ENCODE measurements around the gene DUT.

The DUT gene

DNA sequence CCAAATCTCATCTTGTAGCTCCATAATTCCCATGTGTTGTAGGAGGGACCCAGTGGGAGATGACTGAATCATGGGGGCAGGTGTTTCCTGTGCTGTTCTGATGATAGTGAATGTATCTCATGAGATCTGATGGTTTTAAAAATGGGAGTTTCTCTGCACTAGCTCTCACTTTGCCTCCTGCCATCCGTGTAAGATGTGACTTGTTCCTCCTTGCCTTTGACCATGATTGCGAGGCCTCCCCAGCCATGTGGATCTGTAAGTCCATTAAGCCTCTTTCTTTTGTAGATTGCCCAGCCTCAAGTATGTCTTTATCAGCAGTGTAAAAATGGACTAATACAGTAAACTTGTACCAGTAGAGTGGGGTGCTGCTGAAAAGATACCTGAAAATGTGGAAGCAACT, 44.5 kb downstream of the DUT start:
- TF ChIP-seq, protein P1, sequence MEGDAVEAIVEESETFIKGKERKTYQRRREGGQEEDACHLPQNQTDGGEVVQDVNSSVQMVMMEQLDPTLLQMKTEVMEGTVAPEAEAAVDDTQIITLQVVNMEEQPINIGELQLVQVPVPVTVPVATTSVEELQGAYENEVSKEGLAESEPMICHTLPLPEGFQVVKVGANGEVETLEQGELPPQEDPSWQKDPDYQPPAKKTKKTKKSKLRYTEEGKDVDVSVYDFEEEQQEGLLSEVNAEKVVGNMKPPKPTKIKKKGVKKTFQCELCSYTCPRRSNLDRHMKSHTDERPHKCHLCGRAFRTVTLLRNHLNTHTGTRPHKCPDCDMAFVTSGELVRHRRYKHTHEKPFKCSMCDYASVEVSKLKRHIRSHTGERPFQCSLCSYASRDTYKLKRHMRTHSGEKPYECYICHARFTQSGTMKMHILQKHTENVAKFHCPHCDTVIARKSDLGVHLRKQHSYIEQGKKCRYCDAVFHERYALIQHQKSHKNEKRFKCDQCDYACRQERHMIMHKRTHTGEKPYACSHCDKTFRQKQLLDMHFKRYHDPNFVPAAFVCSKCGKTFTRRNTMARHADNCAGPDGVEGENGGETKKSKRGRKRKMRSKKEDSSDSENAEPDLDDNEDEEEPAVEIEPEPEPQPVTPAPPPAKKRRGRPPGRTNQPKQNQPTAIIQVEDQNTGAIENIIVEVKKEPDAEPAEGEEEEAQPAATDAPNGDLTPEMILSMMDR (IDR thresholded peaks at IDR 0.05; ENCODE audit: low read depth, low read length, missing control alignments), result no peak
- no peak for DNase-seq (ENCODE audit: low read depth)

DNA sequence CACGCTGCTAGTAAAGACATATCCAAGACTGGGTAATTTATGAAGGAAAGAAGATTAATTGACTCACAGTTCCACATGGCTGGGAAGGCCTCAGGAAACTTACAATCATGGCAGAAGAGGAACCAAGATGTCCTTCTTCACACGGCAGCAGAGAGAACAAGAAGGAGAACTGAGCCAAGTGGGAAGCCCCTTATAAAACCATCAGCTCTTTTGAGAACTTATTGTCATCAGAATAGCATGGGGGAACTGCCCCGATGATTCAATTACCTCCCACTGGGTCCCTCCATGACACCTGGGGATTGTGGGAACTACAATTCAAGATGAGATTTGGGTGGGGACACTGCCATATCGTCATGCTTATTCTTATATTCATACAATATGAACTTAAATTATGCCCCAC, 49.0 kb downstream of the DUT start:
- no peak for DNase-seq (ENCODE audit: low read depth)
- H3K4me3 ChIP-seq (ENCODE audit: low read depth, low read length), result no peak overlapping the region
- TF ChIP-seq, protein P1 (IDR thresholded peaks at IDR 0.05; ENCODE audit: low read depth, low read length, missing control alignments), result no peak

More for the DNA sequence above, 44.5 kb downstream of the DUT start:
- H3K4me3 ChIP-seq (ENCODE audit: low read depth, low read length), result no peak overlapping the region

DNA sequence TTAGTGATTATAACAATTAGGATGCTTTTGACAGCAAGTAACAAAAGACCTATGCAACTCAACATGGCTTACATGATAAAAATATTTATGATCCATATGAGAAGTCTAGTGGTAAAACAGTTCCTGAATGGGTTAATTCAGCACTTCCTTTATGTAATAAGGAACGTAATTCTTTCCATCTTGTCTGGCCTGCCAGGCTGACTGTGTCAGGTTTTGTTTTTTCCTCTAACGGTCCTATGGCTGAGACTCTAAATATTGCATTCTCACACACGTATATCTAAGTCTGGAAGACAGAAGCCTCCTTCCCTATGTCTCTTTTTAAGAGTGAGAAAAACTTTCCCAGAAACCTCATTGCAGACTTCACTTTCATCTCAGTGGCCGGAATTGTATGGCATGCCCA, 50.6 kb downstream of the DUT start:
- TF ChIP-seq, protein P1 (IDR thresholded peaks at IDR 0.05; ENCODE audit: low read depth, low read length, missing control alignments), result no peak
- DNase-seq (ENCODE audit: low read depth), result no peak
- no peak overlapping the region for H3K4me3 ChIP-seq (ENCODE audit: low read depth, low read length)

DNA sequence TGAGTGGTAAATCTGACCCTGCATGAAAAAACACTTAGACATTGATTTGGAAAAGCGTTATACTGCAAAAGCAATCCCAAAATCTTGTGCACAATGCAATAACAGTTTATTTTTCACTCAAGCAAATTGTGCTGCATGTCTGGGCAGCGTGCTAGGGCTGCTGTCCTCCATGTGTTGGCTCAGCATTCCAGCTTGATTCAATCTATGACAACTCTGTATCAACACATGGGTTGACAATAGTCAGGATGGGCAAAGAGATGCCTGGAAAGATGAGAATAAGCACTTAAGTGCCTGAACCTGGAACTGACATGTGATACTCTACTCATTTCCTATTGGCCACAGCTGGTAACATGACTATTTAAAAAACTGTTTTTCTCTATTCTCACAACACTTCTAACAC, 51.8 kb downstream of the DUT start:
- DNase-seq (ENCODE audit: low read depth), result no peak
- TF ChIP-seq, protein P1 (IDR thresholded peaks at IDR 0.05; ENCODE audit: low read depth, low read length, missing control alignments), result no peak
- H3K4me3 ChIP-seq (ENCODE audit: low read depth, low read length), result no peak overlapping the region

DNA sequence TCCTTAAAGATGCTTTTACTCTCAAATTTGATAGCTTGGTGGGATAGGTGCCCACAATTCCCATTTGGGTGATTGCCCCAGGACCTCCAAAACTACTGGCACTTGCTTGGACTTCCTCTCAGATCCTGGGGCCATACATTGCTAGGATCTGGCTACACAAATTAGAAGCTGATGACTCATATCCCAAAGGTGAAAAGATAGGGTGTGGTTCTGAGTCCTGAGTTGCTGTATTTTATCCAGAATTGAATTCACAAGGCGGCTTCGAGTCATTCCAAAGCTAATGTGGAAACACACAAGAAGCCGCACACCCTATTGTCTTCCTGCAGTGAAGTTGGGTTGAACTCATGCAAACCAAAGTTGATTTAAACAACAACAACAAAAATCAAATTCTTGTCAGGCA, 53.4 kb downstream of the DUT start:
- TF ChIP-seq, protein P1 (IDR thresholded peaks at IDR 0.05; ENCODE audit: low read depth, low read length, missing control alignments), result no peak
- H3K4me3 ChIP-seq (ENCODE audit: low read depth, low read length), result no peak overlapping the region
- no peak for DNase-seq (ENCODE audit: low read depth)

DNA sequence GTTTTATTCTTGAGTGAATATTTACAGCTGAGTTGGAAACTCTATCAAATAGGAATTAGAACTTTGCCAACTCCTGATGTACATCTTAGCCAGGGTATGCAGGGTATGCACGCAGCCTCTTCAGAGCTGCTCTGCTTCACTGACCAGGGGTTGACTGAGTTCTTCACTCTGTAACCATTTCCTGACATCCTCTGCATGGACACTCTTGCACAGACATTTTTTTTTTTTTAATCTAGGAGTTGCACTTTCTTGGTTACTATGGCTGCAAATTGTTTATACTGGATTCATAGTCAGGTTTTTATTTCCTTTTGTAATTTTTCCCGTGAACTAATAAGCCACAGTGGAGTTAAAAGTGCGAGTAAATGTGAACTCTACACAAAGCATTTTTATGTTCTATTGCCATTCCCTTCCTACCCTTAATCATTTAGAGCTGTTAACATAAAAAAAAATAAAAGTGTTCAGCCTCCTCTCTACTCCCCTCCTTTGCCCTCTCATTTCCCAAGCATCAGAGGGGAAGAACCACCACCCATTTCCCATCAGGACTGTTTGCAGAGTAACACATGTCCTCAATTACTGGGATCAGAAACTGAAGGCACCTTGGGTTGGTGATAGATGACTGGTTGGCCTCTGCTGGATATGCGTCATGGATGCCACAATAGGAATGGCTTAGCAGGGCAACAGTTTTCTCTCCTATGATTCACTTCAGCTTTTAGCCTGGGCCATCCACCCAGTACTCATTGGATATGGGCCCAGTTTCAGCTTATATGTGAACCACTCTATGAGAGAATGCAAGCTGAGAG, 54.0 kb downstream of the DUT start:
- TF ChIP-seq, protein P1 (IDR thresholded peaks at IDR 0.05; ENCODE audit: low read depth, low read length, missing control alignments), result no peak
- no peak overlapping the region for H3K4me3 ChIP-seq (ENCODE audit: low read depth, low read length)
- no peak for DNase-seq (ENCODE audit: low read depth)

Measured in GM12864 (cell line).